CD4-positive, alpha-beta T cell treated with Interferon gamma for 1 hour (primary cell): ENCODE results near the gene MIDN.
"Not testable (repeated sequence)": the region's sequence is repeated elsewhere in the genome, so short reads cannot be mapped to it uniquely, and the experiment has no call there.

Experiments used
- DNase-seq: peaks from one replicate; pipeline ENCODE4 v3.0.0-alpha.2; 2020

MIDN gene

DNA sequence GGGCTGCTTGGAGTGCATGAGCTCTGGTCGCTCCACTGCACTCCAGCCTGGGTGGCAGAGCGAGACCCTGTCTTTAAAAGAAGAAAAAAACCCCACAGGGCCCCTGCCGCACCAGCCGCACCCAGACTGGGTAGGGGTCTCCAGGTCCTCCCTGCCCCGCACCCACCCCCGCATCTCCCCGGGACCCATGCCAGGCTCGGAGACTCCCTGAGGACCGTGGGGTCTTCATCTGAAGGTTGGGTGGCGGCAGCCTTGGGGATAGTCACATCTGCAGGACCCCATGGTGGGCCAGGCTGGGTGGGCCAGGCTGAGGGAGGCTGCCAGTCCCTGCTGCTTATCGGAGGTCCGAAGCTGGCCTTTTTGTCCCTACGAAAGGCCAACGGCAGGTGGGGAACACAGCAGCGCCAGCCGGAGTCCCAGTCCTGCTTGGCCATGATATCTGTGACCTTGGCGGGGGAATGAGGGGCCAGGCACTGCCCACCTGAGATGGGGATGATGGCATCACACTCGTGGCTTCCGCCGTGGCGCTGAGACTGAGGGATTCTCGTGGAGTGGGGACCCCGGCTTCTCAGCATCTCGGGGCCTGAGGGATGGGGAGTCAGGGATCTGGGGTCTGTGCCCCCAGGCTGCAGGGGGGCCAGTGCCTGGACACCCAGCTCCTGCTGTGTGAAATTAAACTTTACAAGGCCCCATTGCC is 48.3 kb downstream of the MIDN start:
- DNase-seq: no peak

DNA sequence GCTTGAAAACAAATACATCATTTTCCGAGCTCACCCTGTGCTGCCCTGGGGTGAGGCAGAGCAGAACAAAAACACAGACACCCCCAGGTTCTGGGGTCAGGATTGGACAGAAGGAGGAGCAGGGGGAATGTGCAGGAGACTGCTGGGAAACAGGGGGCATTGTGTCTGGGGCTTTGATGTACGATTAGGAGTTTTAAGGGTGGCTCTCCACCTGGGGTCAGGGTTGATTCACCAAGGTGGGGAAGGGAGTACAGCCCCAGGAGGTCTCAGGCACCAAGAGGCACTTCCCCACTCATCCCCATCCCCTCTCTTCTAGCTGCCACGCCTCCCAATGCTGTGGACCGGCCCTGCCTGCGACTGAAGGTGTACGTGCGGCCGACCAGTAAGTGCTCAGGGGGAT is 49.9 kb downstream of the MIDN start:
- no peak for DNase-seq

DNA sequence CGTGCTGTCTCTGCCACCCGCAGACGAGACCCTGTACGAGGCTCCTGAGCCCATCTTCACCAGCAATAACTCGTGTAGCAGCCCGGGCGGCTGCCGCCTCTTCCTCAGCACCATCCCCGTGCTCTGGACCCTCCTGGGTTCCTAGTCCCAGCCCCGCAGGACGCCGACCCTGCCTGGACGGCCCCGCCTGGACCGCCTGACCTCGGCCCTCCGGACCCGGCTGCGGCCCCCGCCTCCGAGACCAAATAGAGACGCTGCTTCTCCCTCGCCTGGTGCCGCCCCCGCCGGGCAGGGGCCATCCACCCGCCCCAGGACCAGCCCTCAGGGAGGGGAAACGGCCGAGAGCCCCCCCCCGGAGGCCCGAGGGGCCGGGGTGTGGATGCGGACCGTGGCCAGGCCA is 51.4 kb downstream of the MIDN start:
- no peak for DNase-seq

DNA sequence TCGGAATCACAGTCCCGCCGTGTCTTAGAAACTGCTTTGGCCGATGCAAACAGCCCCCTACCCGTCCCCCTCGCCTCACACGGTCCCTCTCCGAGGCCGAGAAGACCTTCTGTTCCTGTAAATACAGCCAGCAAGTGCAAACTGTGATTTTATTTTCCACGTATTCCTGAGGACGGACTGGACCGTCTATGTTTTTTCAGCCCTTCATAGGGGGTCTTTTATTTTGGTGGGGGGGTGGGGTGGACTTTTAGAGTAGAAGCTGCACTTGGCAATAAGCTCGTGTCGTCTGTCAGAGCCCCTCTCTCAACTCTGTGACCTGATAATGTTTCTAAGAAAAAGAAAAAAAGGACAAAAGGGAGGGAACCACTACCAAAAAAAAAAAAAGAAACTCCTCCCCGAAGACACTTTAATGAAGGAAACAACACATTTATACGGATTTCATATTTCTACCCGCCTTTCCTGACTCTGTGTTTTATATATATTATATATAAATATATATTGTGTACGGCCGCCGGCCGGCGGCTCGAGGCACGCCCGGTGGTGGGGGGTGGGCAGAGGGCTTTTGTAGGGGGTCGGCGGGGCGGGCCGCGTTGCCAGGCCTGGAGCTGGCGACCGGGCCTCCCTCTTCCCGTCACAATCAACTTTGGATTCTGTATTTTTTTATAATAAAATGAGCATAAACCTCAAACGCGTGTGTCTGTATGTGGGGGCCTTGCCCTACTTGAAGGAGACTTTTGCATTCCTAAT is 52.5 kb downstream of the MIDN start:
- DNase-seq: no peak

DNA sequence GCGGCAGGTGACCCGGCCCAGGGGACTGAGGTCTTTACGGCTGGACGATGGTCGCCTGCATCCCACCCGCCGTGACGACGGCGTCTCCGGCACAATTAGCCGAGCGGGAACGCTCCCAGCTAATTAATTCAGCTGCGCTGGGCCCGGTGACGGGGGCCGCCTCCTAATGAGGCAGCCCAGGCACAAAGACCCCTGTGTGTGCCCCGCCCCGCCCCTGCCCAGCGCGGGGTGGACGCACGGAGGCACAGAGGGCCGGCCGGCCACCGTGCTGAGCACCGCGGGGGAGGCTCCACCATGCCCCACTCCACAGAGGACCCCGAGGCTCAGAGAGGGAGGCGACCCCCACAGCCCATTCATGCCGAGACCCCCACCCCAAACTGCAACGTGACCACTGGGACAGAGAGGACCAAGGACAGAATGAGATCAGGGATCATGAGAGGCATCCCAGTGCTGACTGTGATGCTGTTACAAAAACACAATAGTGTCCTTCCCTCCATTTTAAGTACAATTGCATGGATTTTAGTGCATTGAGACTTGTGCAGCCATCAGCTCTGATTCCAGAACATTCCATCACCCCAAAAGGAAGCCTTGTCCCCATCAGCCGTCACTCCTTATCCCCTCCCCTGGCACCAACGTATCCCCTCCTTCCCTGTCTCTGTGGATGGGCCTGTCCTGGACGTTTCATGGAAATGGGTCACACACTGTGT is 54.3 kb downstream of the MIDN start:
- no peak for DNase-seq

DNA sequence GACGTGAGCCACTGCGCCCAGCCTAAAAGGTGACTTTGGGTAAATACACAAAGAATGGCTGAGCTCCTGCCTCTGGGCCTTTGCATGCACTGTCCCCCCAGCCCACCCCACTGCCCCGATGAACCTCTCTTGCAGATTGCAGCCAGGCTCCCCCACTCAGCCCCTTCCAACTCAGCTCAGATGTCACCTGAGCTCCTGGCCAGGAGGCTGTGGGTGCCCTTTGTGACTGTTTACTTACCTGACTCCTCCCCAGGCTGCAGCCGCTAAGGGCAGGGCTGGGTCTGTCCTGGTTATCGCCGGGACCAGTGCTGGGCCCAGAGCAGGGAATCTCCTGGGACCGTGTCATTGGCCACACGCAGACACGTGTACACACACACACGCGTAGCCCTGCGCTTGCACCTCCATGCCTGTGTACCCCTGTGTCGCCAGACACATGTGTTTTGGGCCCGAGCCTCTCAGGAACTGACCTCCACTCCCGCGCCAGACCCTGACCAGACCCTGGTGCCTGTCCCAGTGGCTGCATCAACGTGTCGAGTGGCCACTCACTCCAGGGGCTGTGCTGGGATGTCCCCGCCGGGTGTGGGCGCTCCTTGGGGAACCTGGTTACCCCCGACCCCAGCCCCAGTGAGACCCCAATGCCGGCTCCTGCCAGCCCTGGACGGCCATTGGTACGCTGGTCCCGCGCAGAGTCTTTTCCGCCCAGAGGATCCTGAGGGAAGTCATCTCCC is 56.0 kb downstream of the MIDN start:
- no peak for DNase-seq

DNA sequence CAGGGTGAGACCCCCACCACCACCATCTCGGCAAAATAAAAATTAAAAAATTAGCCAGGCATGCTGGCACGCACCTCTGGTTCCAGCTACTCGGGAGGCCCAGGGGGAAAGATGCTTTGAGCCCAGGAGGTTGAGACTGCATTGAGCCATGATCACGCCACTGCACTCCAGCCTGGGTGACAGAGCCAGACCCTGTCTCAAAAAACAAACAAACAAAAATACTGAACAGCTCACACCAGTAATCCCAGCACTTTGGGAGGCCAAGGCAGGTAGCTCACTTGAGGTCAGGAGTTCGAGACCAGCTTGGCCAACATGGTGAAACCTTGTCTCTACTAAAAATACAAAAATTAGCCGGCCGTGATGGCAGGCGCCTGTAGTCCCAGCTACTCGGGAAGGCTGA is 57.0 kb downstream of the MIDN start:
- not testable (repeated sequence) for DNase-seq

DNA sequence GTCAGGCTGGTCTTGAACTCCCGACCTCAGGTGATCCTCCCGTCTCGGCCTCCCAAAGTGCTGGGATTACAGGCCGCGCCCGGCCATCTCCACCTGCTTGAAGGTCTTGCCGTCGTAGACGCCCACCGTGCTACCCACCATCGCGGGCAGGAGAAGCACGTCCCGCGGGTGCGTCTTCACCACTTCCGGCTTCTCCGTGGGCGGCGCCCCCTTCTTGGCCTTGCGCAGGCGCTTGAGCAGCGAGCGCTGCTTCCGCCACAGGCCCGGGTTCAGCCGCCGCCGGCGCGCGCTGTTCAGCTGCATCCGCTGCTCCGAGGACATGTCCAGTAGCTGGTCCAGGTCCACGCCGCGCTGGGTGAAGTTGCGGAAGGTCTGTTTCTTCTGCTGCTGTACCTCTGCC is 58.9 kb downstream of the MIDN start:
- DNase-seq: no peak

DNA sequence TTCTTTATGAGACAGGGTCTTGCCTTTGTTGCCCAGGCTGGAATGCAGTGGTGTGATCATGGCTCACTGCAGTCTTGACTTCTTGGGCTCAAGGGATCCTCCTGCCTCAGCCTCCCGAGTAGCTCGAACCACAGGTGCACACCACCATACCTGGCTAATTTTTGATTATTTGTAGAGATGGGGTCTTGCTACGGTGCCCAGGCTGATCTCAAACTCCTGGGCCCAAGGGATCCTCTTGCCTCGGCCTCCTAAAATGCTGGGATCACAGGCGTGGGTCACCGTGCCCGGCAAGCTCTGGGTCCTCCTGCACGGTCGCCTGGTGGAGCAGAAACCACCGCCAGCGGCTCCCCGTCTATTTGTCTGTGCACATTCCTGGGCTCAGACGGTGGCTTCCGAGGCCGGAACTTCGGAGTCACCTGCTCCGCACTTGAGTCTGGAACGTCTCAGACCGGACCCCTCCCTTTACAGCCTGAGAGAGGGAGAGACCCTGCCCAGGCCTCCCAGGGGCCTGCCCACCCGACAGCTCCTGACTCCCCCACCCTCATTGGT is 59.4 kb downstream of the MIDN start:
- DNase-seq: no peak

DNA sequence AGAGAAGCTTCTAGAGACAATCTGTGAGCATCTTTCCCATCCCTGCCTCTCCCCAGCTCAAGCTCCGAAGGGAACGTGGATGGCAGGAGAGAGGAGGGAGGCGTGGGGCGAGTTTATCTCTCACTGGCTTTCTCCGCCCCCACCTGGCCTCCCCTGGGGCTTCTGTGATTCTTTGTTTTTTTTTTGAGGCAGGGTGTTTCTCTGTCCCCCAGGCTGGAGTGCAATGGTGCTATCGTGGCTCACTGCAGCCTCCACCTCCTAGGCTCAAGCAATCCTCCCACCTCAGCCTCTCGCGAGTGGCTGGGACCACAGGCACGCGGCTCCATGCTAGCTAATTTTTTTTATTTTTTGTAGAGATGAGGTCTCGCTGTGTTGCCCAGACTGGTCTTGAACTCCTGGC is 60.3 kb downstream of the MIDN start:
- DNase-seq: no peak
